ENCODE results near the gene GNB4. TPM values are rescaled to one million over a fixed set of nuclear protein-coding genes. Genes with fewer than 3 reads are reported as not detected.
A peak's percentile ranks its signal among the peaks of the same experiment; 100 is the strongest.

GNB4 gene
- total and polyA plus RNA-seq, 10 of the 15 experiments (the other 5 are each of a cell fraction or from before 2014, with no cell fraction given) = 0.14 to 3.4 (median 1.8) TPM

DNA sequence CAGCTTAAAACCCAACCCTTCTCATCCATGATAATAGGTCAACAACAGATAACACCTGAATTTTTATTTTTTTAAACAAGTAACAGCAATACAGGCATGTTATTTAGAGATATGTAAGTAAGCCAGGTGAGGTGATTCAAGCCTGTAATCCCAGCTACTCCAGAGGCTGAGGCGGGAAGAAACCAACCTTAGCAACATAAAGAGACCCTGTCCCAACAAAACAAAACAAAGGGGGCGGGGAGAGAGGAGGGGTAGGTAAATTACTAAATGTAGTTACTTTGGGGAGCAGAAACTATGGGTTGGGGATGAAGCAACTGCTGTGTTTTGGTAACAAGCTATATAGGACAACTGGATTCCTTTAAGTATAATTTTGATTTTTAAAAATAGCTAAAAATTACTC, 47.0 kb downstream of the GNB4 start (continued):
- TF ChIP-seq, protein P1, sequence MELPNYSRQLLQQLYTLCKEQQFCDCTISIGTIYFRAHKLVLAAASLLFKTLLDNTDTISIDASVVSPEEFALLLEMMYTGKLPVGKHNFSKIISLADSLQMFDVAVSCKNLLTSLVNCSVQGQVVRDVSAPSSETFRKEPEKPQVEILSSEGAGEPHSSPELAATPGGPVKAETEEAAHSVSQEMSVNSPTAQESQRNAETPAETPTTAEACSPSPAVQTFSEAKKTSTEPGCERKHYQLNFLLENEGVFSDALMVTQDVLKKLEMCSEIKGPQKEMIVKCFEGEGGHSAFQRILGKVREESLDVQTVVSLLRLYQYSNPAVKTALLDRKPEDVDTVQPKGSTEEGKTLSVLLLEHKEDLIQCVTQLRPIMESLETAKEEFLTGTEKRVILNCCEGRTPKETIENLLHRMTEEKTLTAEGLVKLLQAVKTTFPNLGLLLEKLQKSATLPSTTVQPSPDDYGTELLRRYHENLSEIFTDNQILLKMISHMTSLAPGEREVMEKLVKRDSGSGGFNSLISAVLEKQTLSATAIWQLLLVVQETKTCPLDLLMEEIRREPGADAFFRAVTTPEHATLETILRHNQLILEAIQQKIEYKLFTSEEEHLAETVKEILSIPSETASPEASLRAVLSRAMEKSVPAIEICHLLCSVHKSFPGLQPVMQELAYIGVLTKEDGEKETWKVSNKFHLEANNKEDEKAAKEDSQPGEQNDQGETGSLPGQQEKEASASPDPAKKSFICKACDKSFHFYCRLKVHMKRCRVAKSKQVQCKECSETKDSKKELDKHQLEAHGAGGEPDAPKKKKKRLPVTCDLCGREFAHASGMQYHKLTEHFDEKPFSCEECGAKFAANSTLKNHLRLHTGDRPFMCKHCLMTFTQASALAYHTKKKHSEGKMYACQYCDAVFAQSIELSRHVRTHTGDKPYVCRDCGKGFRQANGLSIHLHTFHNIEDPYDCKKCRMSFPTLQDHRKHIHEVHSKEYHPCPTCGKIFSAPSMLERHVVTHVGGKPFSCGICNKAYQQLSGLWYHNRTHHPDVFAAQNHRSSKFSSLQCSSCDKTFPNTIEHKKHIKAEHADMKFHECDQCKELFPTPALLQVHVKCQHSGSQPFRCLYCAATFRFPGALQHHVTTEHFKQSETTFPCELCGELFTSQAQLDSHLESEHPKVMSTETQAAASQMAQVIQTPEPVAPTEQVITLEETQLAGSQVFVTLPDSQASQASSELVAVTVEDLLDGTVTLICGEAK (IDR thresholded peaks at IDR 0.05; ENCODE audit: borderline replicate concordance) = no peak
- no peak for TF ChIP-seq IKZF1 (conservative IDR thresholded peaks at IDR 0.05)

DNA sequence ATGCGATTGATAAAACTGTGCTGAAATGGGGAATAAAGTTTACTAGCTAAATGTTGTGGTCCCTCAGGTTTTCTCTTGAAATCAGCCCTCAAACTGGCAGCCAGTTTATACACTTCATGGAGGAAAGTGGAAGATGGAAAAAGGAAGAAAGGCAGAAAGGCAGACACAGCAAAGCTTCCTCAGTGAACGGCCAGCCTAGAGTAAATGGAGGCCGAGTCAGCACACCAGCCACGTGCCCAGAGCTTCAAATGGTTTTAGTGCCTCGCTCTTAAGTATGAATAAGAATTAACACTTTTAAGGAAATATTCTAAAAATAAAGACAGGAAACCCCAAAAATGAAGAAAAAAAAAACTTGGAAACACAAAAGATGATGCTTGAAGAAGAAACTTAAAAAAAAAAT, 48.3 kb downstream of the GNB4 start:
- H3K4me1 ChIP-seq (ENCODE audit: control insufficient read depth, insufficient read depth, low read length) = no peaks in the 10 kb centered on the region
- peaks cover 0 to 13% of the 10 kb centered on the region in 2 experiments; a peak in 2 of 4 replicates for H3K36me3 ChIP-seq (ENCODE audit: control insufficient read depth in 2 of 2, insufficient read depth in 2 of 2, low read length in 1 of 2)
- no peaks in the 10 kb centered on the region for H3K9me3 ChIP-seq (replicated peaks; ENCODE audit: control insufficient read depth, insufficient read depth, low read length)
- ATAC-seq (no peak), DNase-seq (ENCODE audit: low read depth, low spot score) (no peak), FAIRE-seq (no peak)
- intact Hi-C loops (cut with micrococcal nuclease; ENCODE audit: unreplicated experiment) (no loop called here), in situ Hi-C loops (cut with MboI) (no loop called here)
- ChIA-PET RAD21 (ENCODE audit: unreplicated experiment) (no interaction called here), CTCF (interaction anchor here (0.7 to 1.8 kb wide), 3 partner anchors 10 to 13 kb away, joined by 3 to 5 read pairs (median 5); no protein-coding TSS in a partner anchor), POLR2A (interaction anchor here (0.7 kb wide), 1 partner anchor 9 kb away, joined by 4 read pairs; no protein-coding TSS in a partner anchor), SMC1A (ENCODE audit: uncharacterized antibody, unreplicated experiment) (no interaction called here)
- H3K27me3 ChIP-seq (replicated peaks in 1 of 2; ENCODE audit: control insufficient read depth in 2 of 2, insufficient read depth in 2 of 2, low read length in 1 of 2) = no peaks in the 10 kb centered on the region
- TF ChIP-seq POLR2A (IDR thresholded peaks at IDR 0.05; ENCODE audit: low read depth, low read length) = no peak
- TF ChIP-seq POLR2AphosphoS5 (IDR thresholded peaks at IDR 0.05; ENCODE audit: low read length) = 0 out of 2 replicates have a peak, but pooled peaks have one; percentile 23
- no peak for TF ChIP-seq FOXM1 (IDR thresholded peaks at IDR 0.05; ENCODE audit: low read depth, low read length)
- no TSS peak for BruUV-seq (replicated peaks)
- no peak overlapping the region for H3K9ac ChIP-seq (ENCODE audit: control insufficient read depth, insufficient read depth, low read length)
- H2AFZ ChIP-seq (ENCODE audit: control insufficient read depth, low read depth, low read length) = no peak overlapping the region
- no peak overlapping the region for H3K27ac ChIP-seq (ENCODE audit: control insufficient read depth, insufficient read depth)
- H3K79me2 ChIP-seq (ENCODE audit: control insufficient read depth, insufficient read depth, low read length) = no peaks in the 10 kb centered on the region
- H4K20me1 ChIP-seq (ENCODE audit: control insufficient read depth, insufficient read depth) = no peaks in the 10 kb centered on the region
- H3K4me3 ChIP-seq = no peak overlapping the region
- H3K4me2 ChIP-seq (ENCODE audit: control insufficient read depth, insufficient read depth) = no peak overlapping the region
- WGBS (ENCODE audit: insufficient coverage, insufficient replicate concordance, low lambda C conversion rate, missing lambda C conversion rate) = 95% methylated on average over 5 of the region's 5 CpGs

All from GM12878 (cell line).